ENCODE results near the gene SPACA6. TPM values are rescaled to one million over a fixed set of nuclear protein-coding genes. Genes with fewer than 3 reads are reported as not detected.
"Not testable (repeated sequence)": the region's sequence is repeated elsewhere in the genome, so short reads cannot be mapped to it uniquely, and the experiment has no call there.

SPACA6 gene
- total RNA-seq, 3 donors from 2014 or later: 1.6 to 2.3 (median 2.1) TPM

GRCh38 chr19:51724543-51724942, 31.4 kb downstream of the SPACA6 start:
- Mint-ChIP-seq H3K27me3 (ENCODE audit: low read depth) (peaks cover 63% of the 10 kb centered on the region), H3K4me3 (no peak overlapping the region), H3K36me3 (ENCODE audit: insufficient read depth) (no peaks in the 10 kb centered on the region), H3K4me1 (ENCODE audit: low read depth) (peaks cover 2% of the 10 kb centered on the region), H3K9me3 (peaks cover 3% of the 10 kb centered on the region)
- ATAC-seq: no peak
- no peak for DNase-seq

GRCh38 chr19:51726049-51726448, 32.9 kb downstream of the SPACA6 start:
- no peak for DNase-seq
- Mint-ChIP-seq H3K36me3 (ENCODE audit: insufficient read depth) (no peaks in the 10 kb centered on the region), H3K4me3 (no peak overlapping the region), H3K4me1 (ENCODE audit: low read depth) (no peaks in the 10 kb centered on the region), H3K9me3 (peaks cover 9% of the 10 kb centered on the region), H3K27me3 (ENCODE audit: low read depth) (peaks cover 51% of the 10 kb centered on the region)
- ATAC-seq: no peak

- Mint-ChIP-seq H3K9me3 (peaks cover 16% of the 10 kb centered on the region), H3K4me1 (ENCODE audit: low read depth) (no peaks in the 10 kb centered on the region), H3K36me3 (ENCODE audit: insufficient read depth) (no peaks in the 10 kb centered on the region), H3K27me3 (ENCODE audit: low read depth) (peaks cover 51% of the 10 kb centered on the region), H3K4me3 (no peak overlapping the region)
- no peak for DNase-seq
- ATAC-seq: no peak
These were observed 34.3 kb downstream of the SPACA6 start for GRCh38 chr19:51727349-51727880.

- H3K4me3 Mint-ChIP-seq: no peak overlapping the region
- peaks cover 38% of the 10 kb centered on the region for H3K27me3 Mint-ChIP-seq (ENCODE audit: low read depth)
- peaks cover 16% of the 10 kb centered on the region for H3K9me3 Mint-ChIP-seq
These were observed 36.7 kb downstream of the SPACA6 start for GRCh38 chr19:51729781-51730180.

GRCh38 chr19:51733742-51734522, 40.8 kb downstream of the SPACA6 start:
- no peaks in the 10 kb centered on the region for H3K36me3 Mint-ChIP-seq (ENCODE audit: insufficient read depth)
- peaks cover 14% of the 10 kb centered on the region for H3K9me3 Mint-ChIP-seq
- ATAC-seq: no peak

More at GRCh38 chr19:51729781-51730180, 36.7 kb downstream of the SPACA6 start:
- Mint-ChIP-seq H3K36me3 (ENCODE audit: insufficient read depth) (no peaks in the 10 kb centered on the region), H3K4me1 (ENCODE audit: low read depth) (no peaks in the 10 kb centered on the region)
- no peak for ATAC-seq
- DNase-seq: no peak

GRCh38 chr19:51735759-51736449, 42.8 kb downstream of the SPACA6 start:
- no peak overlapping the region for H3K4me3 Mint-ChIP-seq
- H3K4me1 Mint-ChIP-seq (ENCODE audit: low read depth): no peaks in the 10 kb centered on the region
- DNase-seq (no peak), ATAC-seq (no peak)
- peaks cover 20% of the 10 kb centered on the region for H3K27me3 Mint-ChIP-seq (ENCODE audit: low read depth)
- H3K9me3 Mint-ChIP-seq: peaks cover 9% of the 10 kb centered on the region
- no peaks in the 10 kb centered on the region for H3K36me3 Mint-ChIP-seq (ENCODE audit: insufficient read depth)

More at GRCh38 chr19:51733742-51734522, 40.8 kb downstream of the SPACA6 start:
- no peak for DNase-seq
- Mint-ChIP-seq H3K27me3 (ENCODE audit: low read depth) (peaks cover 23% of the 10 kb centered on the region), H3K4me3 (no peak overlapping the region), H3K4me1 (ENCODE audit: low read depth) (no peaks in the 10 kb centered on the region)

- H3K36me3 Mint-ChIP-seq (ENCODE audit: insufficient read depth): no peaks in the 10 kb centered on the region
- no peaks in the 10 kb centered on the region for H3K4me1 Mint-ChIP-seq (ENCODE audit: low read depth)
- no peak overlapping the region for H3K4me3 Mint-ChIP-seq
- peaks cover 17% of the 10 kb centered on the region for H3K27me3 Mint-ChIP-seq (ENCODE audit: low read depth)
- H3K9me3 Mint-ChIP-seq: no peaks in the 10 kb centered on the region
- DNase-seq (no peak), ATAC-seq (no peak)
These were observed 44.3 kb downstream of the SPACA6 start for GRCh38 chr19:51737389-51737788.

GRCh38 chr19:51737924-51738323, 44.8 kb downstream of the SPACA6 start:
- Mint-ChIP-seq H3K27me3 (ENCODE audit: low read depth) (peaks cover 17% of the 10 kb centered on the region), H3K36me3 (ENCODE audit: insufficient read depth) (no peaks in the 10 kb centered on the region), H3K9me3 (no peaks in the 10 kb centered on the region), H3K4me3 (no peak overlapping the region), H3K4me1 (ENCODE audit: low read depth) (no peaks in the 10 kb centered on the region)
- ATAC-seq (no peak), DNase-seq (no peak)

GRCh38 chr19:51738523-51738922, 45.4 kb downstream of the SPACA6 start:
- not testable (repeated sequence) for H3K9me3 Mint-ChIP-seq; H3K4me3 Mint-ChIP-seq; DNase-seq; H3K36me3 Mint-ChIP-seq (ENCODE audit: insufficient read depth); H3K4me1 Mint-ChIP-seq (ENCODE audit: low read depth); ATAC-seq
- peaks cover 18% of the 10 kb centered on the region for H3K27me3 Mint-ChIP-seq (ENCODE audit: low read depth)

GRCh38 chr19:51739466-51740213, 46.5 kb downstream of the SPACA6 start:
- Mint-ChIP-seq H3K4me3 (no peak overlapping the region), H3K27me3 (ENCODE audit: low read depth) (peaks cover 19% of the 10 kb centered on the region), H3K4me1 (ENCODE audit: low read depth) (no peaks in the 10 kb centered on the region), H3K9me3 (no peaks in the 10 kb centered on the region), H3K36me3 (ENCODE audit: insufficient read depth) (no peaks in the 10 kb centered on the region)
- DNase-seq (no peak), ATAC-seq (no peak)

GRCh38 chr19:51740356-51740755, 47.2 kb downstream of the SPACA6 start:
- H3K4me3 Mint-ChIP-seq: no peak overlapping the region
- H3K36me3 Mint-ChIP-seq (ENCODE audit: insufficient read depth): no peaks in the 10 kb centered on the region
- no peaks in the 10 kb centered on the region for H3K4me1 Mint-ChIP-seq (ENCODE audit: low read depth)
- DNase-seq (no peak), ATAC-seq (no peak)
- H3K9me3 Mint-ChIP-seq: no peaks in the 10 kb centered on the region
- peaks cover 12% of the 10 kb centered on the region for H3K27me3 Mint-ChIP-seq (ENCODE audit: low read depth)

GRCh38 chr19:51742789-51743188, 49.7 kb downstream of the SPACA6 start:
- H3K36me3 Mint-ChIP-seq (ENCODE audit: insufficient read depth): no peaks in the 10 kb centered on the region
- H3K4me3 Mint-ChIP-seq: no peak overlapping the region
- peaks cover under 1% of the 10 kb centered on the region for H3K9me3 Mint-ChIP-seq
- ATAC-seq (no peak), DNase-seq (no peak)
- peaks cover 3% of the 10 kb centered on the region for H3K27me3 Mint-ChIP-seq (ENCODE audit: low read depth)
- H3K4me1 Mint-ChIP-seq (ENCODE audit: low read depth): no peaks in the 10 kb centered on the region

GRCh38 chr19:51743405-51743804, 50.3 kb downstream of the SPACA6 start:
- ATAC-seq (no peak), DNase-seq (no peak)
- Mint-ChIP-seq H3K9me3 (peaks cover 3% of the 10 kb centered on the region), H3K27me3 (ENCODE audit: low read depth) (peaks cover 3% of the 10 kb centered on the region), H3K4me3 (no peak overlapping the region), H3K36me3 (ENCODE audit: insufficient read depth) (no peaks in the 10 kb centered on the region), H3K4me1 (ENCODE audit: low read depth) (no peaks in the 10 kb centered on the region)

- Mint-ChIP-seq H3K36me3 (ENCODE audit: insufficient read depth) (no peaks in the 10 kb centered on the region), H3K27me3 (ENCODE audit: low read depth) (peaks cover 6% of the 10 kb centered on the region)
These were observed 53.6 kb downstream of the SPACA6 start for GRCh38 chr19:51746731-51747130.

More at GRCh38 chr19:51746731-51747130, 53.6 kb downstream of the SPACA6 start:
- Mint-ChIP-seq H3K9me3 (peaks cover 3% of the 10 kb centered on the region), H3K4me1 (ENCODE audit: low read depth) (no peaks in the 10 kb centered on the region), H3K4me3 (no peak overlapping the region)
- DNase-seq (no peak), ATAC-seq (no peak)
